Measurements from ENCODE around the gene SHOX.

The SHOX gene

GRCh38 chrX:675279-675954, 44.8 kb downstream of the SHOX start:
- FAIRE-seq = no peak

GRCh38 chrX:675955-676295, 45.3 kb downstream of the SHOX start:
- FAIRE-seq = no peak

- FAIRE-seq = no peak
Measured at GRCh38 chrX:677376-677775, 46.8 kb downstream of the SHOX start.

- FAIRE-seq = no peak
Measured at GRCh38 chrX:679291-679979, 48.8 kb downstream of the SHOX start.

GRCh38 chrX:680062-680461, 49.5 kb downstream of the SHOX start:
- no peak for FAIRE-seq

GRCh38 chrX:681989-682388, 51.4 kb downstream of the SHOX start:
- no peak for FAIRE-seq

- no peak for FAIRE-seq
Measured at GRCh38 chrX:682892-683291, 52.3 kb downstream of the SHOX start.

- no peak for FAIRE-seq
Measured at GRCh38 chrX:683576-683975, 53.0 kb downstream of the SHOX start.

GRCh38 chrX:685120-686032, 54.8 kb downstream of the SHOX start:
- no peak for FAIRE-seq

- FAIRE-seq = no peak
Measured at GRCh38 chrX:689983-690382, 59.4 kb downstream of the SHOX start.

GRCh38 chrX:694800-695199, 64.2 kb downstream of the SHOX start:
- FAIRE-seq = no peak

GRCh38 chrX:698206-698605, 67.6 kb downstream of the SHOX start:
- FAIRE-seq = no peak

GRCh38 chrX:700936-701335, 70.3 kb downstream of the SHOX start:
- no peak for FAIRE-seq

- FAIRE-seq = no peak
Measured at GRCh38 chrX:701673-702072, 71.1 kb downstream of the SHOX start.

GRCh38 chrX:703466-703865, 72.9 kb downstream of the SHOX start:
- FAIRE-seq = no peak

GRCh38 chrX:703866-704265, 73.3 kb downstream of the SHOX start:
- FAIRE-seq = no peak

Measured in endometrium (tissue), 2 donors.